Endodermal cell (in vitro differentiated cells): ENCODE results near the gene CHN2. TPM values are rescaled to one million over a fixed set of nuclear protein-coding genes. Genes with fewer than 3 reads are reported as not detected.

Experiments
- DNase-seq: peaks from one replicate; pipeline ENCODE4 v3.0.0-alpha.2; 2017
- H3K27ac ChIP-seq: 2 replicates; pipeline ENCODE4 v1.5.1; 2013; ENCODE audit warnings: mild to moderate bottlenecking, low read depth, low read length, moderate library complexity
- H3K27me3 ChIP-seq: 2 replicates; pipeline ENCODE4 v1.6.1; 2013; ENCODE audit warnings: mild to moderate bottlenecking, low read length, moderate library complexity; ENCODE audit not compliant: insufficient read depth, control insufficient read depth, poor library complexity, severe bottlenecking
- H3K36me3 ChIP-seq: 2 replicates; pipeline ENCODE4 v1.7.0; 2013; ENCODE audit warnings: mild to moderate bottlenecking, low read length, moderate library complexity; ENCODE audit not compliant: control insufficient read depth, insufficient read depth
- H3K4me1 ChIP-seq: one replicate; pipeline ENCODE4 v1.7.0; 2013; ENCODE audit warnings: low read length; ENCODE audit not compliant: control insufficient read depth, insufficient read depth
- H3K4me3 ChIP-seq: 2 replicates; pipeline ENCODE4 v1.5.1; 2013; ENCODE audit warnings: mild to moderate bottlenecking, low read length, moderate library complexity
- H3K9ac ChIP-seq: 2 replicates; pipeline ENCODE4 v1.6.1; 2013; ENCODE audit warnings: mild to moderate bottlenecking, low read length, moderate library complexity; ENCODE audit not compliant: poor library complexity, severe bottlenecking; ENCODE audit errors: extremely low read depth
- H3K9me3 ChIP-seq: 2 replicates; pipeline ENCODE4 v1.6.1; 2013; ENCODE audit warnings: mild to moderate bottlenecking, low read length, moderate library complexity; ENCODE audit not compliant: control insufficient read depth
- H3K27ac Mint-ChIP-seq: 2 replicates; pipeline ENCODE4 v1.8.0; 2020; ENCODE audit warnings: mixed read lengths
- H3K27me3 Mint-ChIP-seq: 2 replicates; pipeline ENCODE4 v1.8.0; 2021; ENCODE audit warnings: mild to moderate bottlenecking, mixed read lengths; ENCODE audit not compliant: insufficient read depth
- H3K36me3 Mint-ChIP-seq: 2 replicates; pipeline ENCODE4 v1.8.0; 2020; ENCODE audit warnings: low read depth, mixed read lengths
- H3K4me1 Mint-ChIP-seq: 2 replicates; pipeline ENCODE4 v1.8.0; 2020; ENCODE audit warnings: mixed read lengths
- H3K4me3 Mint-ChIP-seq: 2 replicates; pipeline ENCODE4 v1.8.0; 2020; ENCODE audit warnings: mild to moderate bottlenecking, moderate library complexity, mixed read lengths
- H3K9me3 Mint-ChIP-seq: 2 replicates; pipeline ENCODE4 v1.8.0; 2020; ENCODE audit warnings: mild to moderate bottlenecking, mixed read lengths
- CTCF ChIP-seq: fragments of 200-600 bp; sonication (generic); conservative IDR thresholded peaks from 2 replicates; pipeline ENCODE4 v1.5.0; 2021; ENCODE audit warnings: antibody characterized with exemption, mild to moderate bottlenecking
- WGBS, 2 experiments: methylation state at CpG; one replicate each; pipeline versions ENCODE4 v1.1.5 to v1.1.7; 2013; ENCODE audit warnings: missing lambda C conversion rate in 2 of 2, mixed read lengths in 1 of 2; ENCODE audit not compliant: insufficient coverage in 1 of 2, insufficient read length in 1 of 2; 5-methylcytosine and 5-hydroxymethylcytosine counted together
- total RNA-seq, 2 donors: library from RNA; stranded (reverse); fragmentation: NEBNext Ultra II Directional in 1 of 2; extraction: Animal tissue kit (Norgen Biotek cat#: 25700) in 1 of 2; gene quantifications; 2 replicates in 1 of 2; 3 replicates in 1 of 2; pipeline ENCODE4 v1.2.1, GENCODE V29; 2021

Gene CHN2
- total RNA-seq, 2 donors from 2014 or later: 14.0 to 14.1 TPM

GRCh38 chr7:29291723-29292618 is 97.4 kb downstream of the CHN2 start:
- Mint-ChIP-seq H3K4me1 (peaks cover 53% of the 10 kb centered on the region), H3K27me3 (peaks cover 15% of the 10 kb centered on the region), H3K27ac (no peak overlapping the region), H3K36me3 (no peaks in the 10 kb centered on the region), H3K9me3 (no peaks in the 10 kb centered on the region), H3K4me3 (no peak overlapping the region)
- Histone ChIP-seq H3K27ac (no peak overlapping the region), H3K9me3 (no peaks in the 10 kb centered on the region), H3K4me1 (peaks cover 17% of the 10 kb centered on the region), H3K4me3 (no peak overlapping the region), H3K27me3 (no peaks in the 10 kb centered on the region), H3K36me3 (no peaks in the 10 kb centered on the region), H3K9ac (no peak overlapping the region)
- 83 to 96% methylated on average over 5 to 8 of the region's 9 CpGs for WGBS, 2 experiments
- no peak for DNase-seq
- no peak for TF ChIP-seq CTCF

GRCh38 chr7:29292886-29293658 is 98.5 kb downstream of the CHN2 start:
- H3K4me3 Mint-ChIP-seq: no peak overlapping the region
- H3K36me3 ChIP-seq: no peaks in the 10 kb centered on the region
- H3K9me3 Mint-ChIP-seq: no peaks in the 10 kb centered on the region
- H3K36me3 Mint-ChIP-seq: no peaks in the 10 kb centered on the region
- 84 to 86% methylated on average over 10 to 12 of the region's 12 CpGs for WGBS, 2 experiments
- H3K9me3 ChIP-seq: no peaks in the 10 kb centered on the region
- TF ChIP-seq CTCF: no peak
- H3K9ac ChIP-seq: no peak overlapping the region
- no peak for DNase-seq
- no peak overlapping the region for H3K4me3 ChIP-seq
- no peaks in the 10 kb centered on the region for H3K27me3 ChIP-seq
- H3K27ac Mint-ChIP-seq: no peak overlapping the region
- peaks cover 20% of the 10 kb centered on the region for H3K4me1 ChIP-seq
- no peak overlapping the region for H3K27ac ChIP-seq
- peaks cover 12% of the 10 kb centered on the region for H3K27me3 Mint-ChIP-seq
- H3K4me1 Mint-ChIP-seq: peaks cover 61% of the 10 kb centered on the region

GRCh38 chr7:29296421-29296820 is 101.8 kb downstream of the CHN2 start:
- H3K36me3 ChIP-seq: no peaks in the 10 kb centered on the region
- no peak overlapping the region for H3K4me3 Mint-ChIP-seq
- TF ChIP-seq CTCF: no peak
- H3K4me1 Mint-ChIP-seq: peaks cover 50% of the 10 kb centered on the region
- no peak overlapping the region for H3K9ac ChIP-seq
- H3K27ac ChIP-seq: no peak overlapping the region
- no peak for DNase-seq
- H3K27me3 ChIP-seq: no peaks in the 10 kb centered on the region
- H3K4me1 ChIP-seq: peaks cover 23% of the 10 kb centered on the region
- H3K9me3 Mint-ChIP-seq: no peaks in the 10 kb centered on the region
- no peak overlapping the region for H3K4me3 ChIP-seq
- H3K27me3 Mint-ChIP-seq: peaks cover 12% of the 10 kb centered on the region
- H3K9me3 ChIP-seq: no peaks in the 10 kb centered on the region
- no peak overlapping the region for H3K27ac Mint-ChIP-seq
- H3K36me3 Mint-ChIP-seq: no peaks in the 10 kb centered on the region
